TTC549 (cell line): ENCODE results near the gene BEST2.

Experiments used
- FAIRE-seq: peaks from 2 replicates; lab custom pipeline; 2012; peaks lifted over from hg19 to GRCh38; lab: Jason Lieb, UNC

The BEST2 gene

GRCh38 chr19:12801466-12802266, 50.1 kb downstream of the BEST2 start, which contains the start of the genes PRDX2 and THSD8:
Gene PRDX2, minus strand, starts transcription at chr19:12801800. Its CDS starts 539 bp downstream, at chr19:12801261.
Gene THSD8, plus strand, starts transcription at chr19:12802069. Its CDS starts 3 bp downstream, at chr19:12802072.
- no peak for FAIRE-seq

- no peak for FAIRE-seq
Observed at GRCh38 chr19:12802267-12803106, 50.9 kb downstream of the BEST2 start.

- FAIRE-seq = no peak
Observed at GRCh38 chr19:12804051-12804450, 52.5 kb downstream of the BEST2 start.

- FAIRE-seq = no peak
Observed at GRCh38 chr19:12806242-12807081, 54.9 kb downstream of the BEST2 start, which contains the start of gene RNASEH2A. Gene RNASEH2A, plus strand, starts transcription at chr19:12806584. Its CDS starts 90 bp downstream, at chr19:12806674.
